HG03439 (cell line): Measurements from ENCODE around the gene ECHS1.
"Not testable (repeated sequence)": the region's sequence is repeated elsewhere in the genome, so short reads cannot be mapped to it uniquely, and the experiment has no call there.

Experiments
- ATAC-seq: cut with Tn5 transposase; IDR thresholded peaks from one replicate; pipeline ENCODE4 v1.9.1; 2021; ENCODE audit warnings: mild to moderate bottlenecking, moderate library complexity; ENCODE audit not compliant: unreplicated experiment

ECHS1 gene

GRCh38 chr10:133379152-133379800 is 6.1 kb upstream of the ECHS1 start, which contains the start of gene PAOX:
Gene PAOX, plus strand, starts transcription at chr10:133379262. Its CDS starts 55 bp downstream, at chr10:133379317.
- ATAC-seq = peak; percentile 50

GRCh38 chr10:133378251-133379096 is 5.3 kb upstream of the ECHS1 start:
- peak; percentile 35 for ATAC-seq

GRCh38 chr10:133377818-133378250 is 4.7 kb upstream of the ECHS1 start:
- no peak for ATAC-seq

GRCh38 chr10:133377025-133377817 is 4.1 kb upstream of the ECHS1 start:
- no peak for ATAC-seq

- ATAC-seq = not testable (repeated sequence)
Measured at GRCh38 chr10:133376183-133376582, 3.0 kb upstream of the ECHS1 start.

- no peak for ATAC-seq
Measured at GRCh38 chr10:133375357-133376115, 2.4 kb upstream of the ECHS1 start.

GRCh38 chr10:133372507-133372906 is 647 bp downstream of the ECHS1 start:
- no peak for ATAC-seq

- no peak for ATAC-seq
Measured at GRCh38 chr10:133370030-133370786, 2.9 kb downstream of the ECHS1 start.

- no peak for ATAC-seq
Measured at GRCh38 chr10:133368153-133368552, 5.0 kb downstream of the ECHS1 start.

- not testable (repeated sequence) for ATAC-seq
Measured at GRCh38 chr10:133367461-133367860, 5.7 kb downstream of the ECHS1 start.

GRCh38 chr10:133366751-133367150 is 6.4 kb downstream of the ECHS1 start:
- no peak for ATAC-seq

- no peak for ATAC-seq
Measured at GRCh38 chr10:133366130-133366478, 7.0 kb downstream of the ECHS1 start.

- no peak for ATAC-seq
Measured at GRCh38 chr10:133365461-133366129, 7.6 kb downstream of the ECHS1 start.

- no peak for ATAC-seq
Measured at GRCh38 chr10:133364645-133365431, 8.3 kb downstream of the ECHS1 start.

GRCh38 chr10:133362846-133363245 is 10.3 kb downstream of the ECHS1 start:
- no peak for ATAC-seq

GRCh38 chr10:133361773-133362441 is 11.2 kb downstream of the ECHS1 start:
- ATAC-seq = no peak

GRCh38 chr10:133361227-133361626 is 11.9 kb downstream of the ECHS1 start:
- no peak for ATAC-seq

GRCh38 chr10:133359972-133360610 is 13.1 kb downstream of the ECHS1 start:
- ATAC-seq = no peak
